GM18505 (cell line): Measurements from ENCODE around the gene TSPAN1.

Experiments used
- ATAC-seq: cut with Tn5 transposase; IDR thresholded peaks from one replicate; pipeline ENCODE4 v1.9.1; 2021; ENCODE audit not compliant: unreplicated experiment
- POLR2A ChIP-seq: IDR thresholded peaks from 4 replicates; pipeline ENCODE4 v1.6.1; 2011; ENCODE audit warnings: borderline replicate concordance; ENCODE audit not compliant: insufficient read depth, insufficient read length; ENCODE audit errors: extremely low read depth

Gene TSPAN1

DNA sequence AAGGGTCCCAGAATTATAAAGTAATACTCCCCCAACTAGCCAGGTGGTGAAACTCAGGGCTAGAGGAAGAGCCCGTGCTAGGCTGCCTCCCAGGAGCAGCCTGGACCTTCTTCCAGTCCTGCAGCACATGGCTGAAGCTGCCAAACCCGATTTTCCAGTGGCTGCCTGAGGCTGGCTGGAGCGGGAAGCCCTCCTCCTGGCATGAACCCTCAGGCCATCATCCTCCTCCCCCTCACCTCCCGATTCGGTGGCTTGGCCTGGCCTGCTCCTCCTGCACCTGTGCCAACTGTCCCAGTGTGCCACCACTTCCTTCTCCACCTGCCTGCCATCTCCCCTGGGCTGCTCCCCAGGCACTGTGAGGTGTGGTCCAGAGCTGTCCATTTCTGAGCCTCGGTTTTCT is 3.0 kb upstream of the TSPAN1 start:
- TF ChIP-seq POLR2A: no peak
- no peak for ATAC-seq

DNA sequence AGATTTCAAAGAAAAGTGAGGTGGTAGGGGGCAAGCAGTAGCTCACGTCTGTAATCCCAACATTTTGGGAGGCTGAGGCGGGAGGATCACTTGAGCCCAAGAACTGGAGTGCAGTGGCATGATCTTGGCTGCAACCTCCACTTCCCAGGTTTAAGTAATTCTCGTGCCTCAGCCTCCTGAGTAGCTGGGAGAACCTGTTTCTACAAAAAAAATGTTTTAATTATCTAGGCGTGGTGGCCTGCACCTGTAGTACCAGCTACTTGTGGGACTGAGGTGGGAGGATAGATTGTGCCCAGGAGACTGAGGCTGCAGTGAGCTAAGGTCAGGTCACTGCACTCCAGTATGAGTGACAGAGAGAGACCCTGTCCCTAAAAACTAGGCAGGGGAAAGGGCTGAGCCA is 2.6 kb upstream of the TSPAN1 start:
- no peak for TF ChIP-seq POLR2A
- ATAC-seq: no peak

GRCh38 chr1:46173361-46173856 is 1.5 kb upstream of the TSPAN1 start:
- no peak for TF ChIP-seq POLR2A
- ATAC-seq: no peak

- no peak for ATAC-seq
These were observed 356 bp downstream of the TSPAN1 start for GRCh38 chr1:46175243-46175642.

GRCh38 chr1:46176211-46176865 is 1.5 kb downstream of the TSPAN1 start, which contains the start of gene P3R3URF:
TSS of gene P3R3URF (minus strand) at chr1:46176488. CDS start at chr1:46176471, 17 bp downstream.
- no peak for TF ChIP-seq POLR2A
- no peak for ATAC-seq

More at GRCh38 chr1:46175243-46175642, 356 bp downstream of the TSPAN1 start:
- TF ChIP-seq POLR2A: no peak

- TF ChIP-seq POLR2A: no peak
- no peak for ATAC-seq
These were observed 4.5 kb downstream of the TSPAN1 start for GRCh38 chr1:46179138-46180081.

DNA sequence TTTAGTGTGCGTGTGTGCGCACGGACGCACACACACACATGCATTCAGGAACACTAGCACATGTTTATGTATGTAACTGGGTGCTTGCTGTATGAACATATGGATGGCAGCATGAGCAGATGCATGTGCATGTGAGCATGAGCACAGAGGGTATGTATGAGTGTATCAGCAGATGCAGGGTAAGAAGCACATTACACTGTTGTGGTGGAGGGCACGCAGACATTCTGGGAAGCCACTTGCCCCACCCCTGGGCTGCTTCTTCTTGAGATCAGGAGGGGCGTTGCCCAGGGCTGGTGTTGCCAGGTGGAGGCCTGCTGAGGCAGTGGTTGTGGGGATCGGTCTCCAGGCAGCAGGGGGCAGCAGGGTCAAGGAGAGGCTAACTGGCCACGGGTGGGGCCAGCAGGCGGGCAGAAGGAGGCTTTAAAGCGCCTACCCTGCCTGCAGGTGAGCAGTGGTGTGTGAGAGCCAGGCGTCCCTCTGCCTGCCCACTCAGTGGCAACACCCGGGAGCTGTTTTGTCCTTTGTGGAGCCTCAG is 5.3 kb downstream of the TSPAN1 start:
- TF ChIP-seq POLR2A: no peak
- ATAC-seq: no peak

GRCh38 chr1:46181343-46182260 is 6.7 kb downstream of the TSPAN1 start:
- TF ChIP-seq POLR2A: no peak
- ATAC-seq: no peak

GRCh38 chr1:46183079-46183847 is 8.4 kb downstream of the TSPAN1 start:
- TF ChIP-seq POLR2A: no peak
- ATAC-seq: no peak

GRCh38 chr1:46183926-46184557 is 9.2 kb downstream of the TSPAN1 start:
- ATAC-seq: no peak
- TF ChIP-seq POLR2A: no peak

GRCh38 chr1:46184920-46185658 is 10.2 kb downstream of the TSPAN1 start:
- no peak for ATAC-seq
- no peak for TF ChIP-seq POLR2A

DNA sequence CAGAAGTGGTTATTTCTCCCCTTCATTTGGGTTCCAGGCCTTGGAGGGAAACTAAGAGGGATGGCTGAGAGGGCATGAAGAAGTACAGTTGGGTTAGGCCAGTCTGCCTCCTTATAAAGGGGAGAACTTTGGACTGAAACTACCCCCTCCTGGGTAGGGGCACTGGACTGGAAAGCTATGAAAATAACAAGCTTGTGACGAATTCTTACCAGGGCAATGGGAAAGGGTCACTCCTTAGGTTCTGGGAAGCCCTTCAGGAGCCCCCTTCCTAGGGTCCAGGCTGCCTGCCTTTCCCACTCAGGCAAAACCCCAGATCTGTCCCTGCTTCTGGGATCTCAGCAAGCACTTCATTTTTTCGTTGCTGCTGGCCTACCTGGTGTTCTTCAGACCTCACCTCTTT is 11.2 kb downstream of the TSPAN1 start:
- no peak for ATAC-seq
- TF ChIP-seq POLR2A: no peak
